Measurements from ENCODE around the gene ARMH3. TPM values are rescaled to one million over a fixed set of nuclear protein-coding genes. Genes with fewer than 3 reads are reported as not detected.

ARMH3 gene
- total RNA-seq, 6 experiments from 2014 or later, result 18.0 to 21.7 (median 18.8) TPM

- Mint-ChIP-seq H3K27ac (no peak overlapping the region), H3K27me3 (ENCODE audit: insufficient read depth) (peaks cover 1% of the 10 kb centered on the region; the same call in 1 of the 2 replicates), H3K4me3 (no peak overlapping the region), H3K9me3 (no peaks in the 10 kb centered on the region), H3K36me3 (ENCODE audit: low read depth) (no peaks in the 10 kb centered on the region), H3K4me1 (ENCODE audit: low read depth) (peaks cover 30% of the 10 kb centered on the region)
- DNase-seq, result no peak
- no peak for TF ChIP-seq CTCF (IDR thresholded peaks at IDR 0.05)
These were observed 220.6 kb downstream of the ARMH3 start for GRCh38 chr10:101835362-101835761.

- H3K9me3 Mint-ChIP-seq, result no peaks in the 10 kb centered on the region
- no peaks in the 10 kb centered on the region for H3K36me3 Mint-ChIP-seq (ENCODE audit: low read depth)
- no peak overlapping the region for H3K27ac Mint-ChIP-seq
- TF ChIP-seq CTCF (IDR thresholded peaks at IDR 0.05), result no peak
- H3K27me3 Mint-ChIP-seq (ENCODE audit: insufficient read depth), result no peaks in the 10 kb centered on the region; the same call in 1 of the 2 replicates
- no peak overlapping the region for H3K4me3 Mint-ChIP-seq
- DNase-seq, result no peak
- peaks cover 28% of the 10 kb centered on the region for H3K4me1 Mint-ChIP-seq (ENCODE audit: low read depth)
These were observed 221.6 kb downstream of the ARMH3 start for GRCh38 chr10:101834341-101834740.

- peaks cover 20% of the 10 kb centered on the region for H3K4me1 Mint-ChIP-seq (ENCODE audit: low read depth)
- no peak for TF ChIP-seq CTCF (IDR thresholded peaks at IDR 0.05)
- H3K9me3 Mint-ChIP-seq, result no peaks in the 10 kb centered on the region
- H3K27me3 Mint-ChIP-seq (ENCODE audit: insufficient read depth), result no peaks in the 10 kb centered on the region
- no peak overlapping the region for H3K4me3 Mint-ChIP-seq
- H3K36me3 Mint-ChIP-seq (ENCODE audit: low read depth), result no peaks in the 10 kb centered on the region
- no peak overlapping the region for H3K27ac Mint-ChIP-seq
- no peak for DNase-seq
These were observed 222.5 kb downstream of the ARMH3 start for GRCh38 chr10:101833466-101833865.

GRCh38 chr10:101832325-101832771, 223.6 kb downstream of the ARMH3 start:
- Mint-ChIP-seq H3K27me3 (ENCODE audit: insufficient read depth) (no peaks in the 10 kb centered on the region), H3K4me3 (no peak overlapping the region), H3K27ac (no peak overlapping the region), H3K4me1 (ENCODE audit: low read depth) (peaks cover 20% of the 10 kb centered on the region), H3K36me3 (ENCODE audit: low read depth) (no peaks in the 10 kb centered on the region), H3K9me3 (no peaks in the 10 kb centered on the region)
- TF ChIP-seq CTCF (IDR thresholded peaks at IDR 0.05), result no peak
- no peak for DNase-seq

- no peak for TF ChIP-seq CTCF (IDR thresholded peaks at IDR 0.05)
- no peaks in the 10 kb centered on the region for H3K9me3 Mint-ChIP-seq
- DNase-seq, result no peak
- H3K36me3 Mint-ChIP-seq (ENCODE audit: low read depth), result no peaks in the 10 kb centered on the region
- H3K4me1 Mint-ChIP-seq (ENCODE audit: low read depth), result peaks cover 24% of the 10 kb centered on the region
- H3K4me3 Mint-ChIP-seq, result peak overlapping the region; percentile 82
- peak overlapping the region; percentile 87 for H3K27ac Mint-ChIP-seq
- no peaks in the 10 kb centered on the region for H3K27me3 Mint-ChIP-seq (ENCODE audit: insufficient read depth)
These were observed 224.7 kb downstream of the ARMH3 start for GRCh38 chr10:101831169-101831811.
